CD14-positive monocyte (primary cell): ENCODE measurements around the gene DACT2. TPM values are rescaled to one million over a fixed set of nuclear protein-coding genes. Genes with fewer than 3 reads are reported as not detected.

ENCODE experiments used
- DNase-seq, 3 donors: peaks; one replicate each; pipeline ENCODE4 v3.0.0-alpha.2; 2011 to 2022
- H2AFZ ChIP-seq: 2 replicates; pipeline ENCODE4 v1.6.0; 2012; ENCODE audit warnings: mild to moderate bottlenecking, low read depth, low read length, inconsistent platforms; ENCODE audit not compliant: insufficient read depth, poor library complexity, severe bottlenecking
- H3K27ac ChIP-seq, 2 donors: 1 replicate in 1 of 2; 2 replicates in 1 of 2; pipeline ENCODE4 v1.5.1; 2012 to 2013; ENCODE audit warnings: low read length in 2 of 2, control low read depth in 1 of 2, inconsistent platforms in 1 of 2, low read depth in 1 of 2, mild to moderate bottlenecking in 1 of 2
- H3K27me3 ChIP-seq, 2 donors: one replicate each; pipeline versions ENCODE4 v1.6.0 to v1.6.1; 2011 to 2013; ENCODE audit warnings: low read length in 2 of 2; ENCODE audit not compliant: control insufficient read depth in 2 of 2, insufficient read depth in 2 of 2
- H3K36me3 ChIP-seq, 2 donors: replicated peaks in 1 of 2; 1 replicate in 1 of 2; 2 replicates in 1 of 2; pipeline versions ENCODE4 v1.5.1 to v1.6.1; 2012 to 2013; ENCODE audit warnings: low read length in 2 of 2, control low read depth in 1 of 2, inconsistent platforms in 1 of 2, mild to moderate bottlenecking in 1 of 2; ENCODE audit not compliant: insufficient read depth in 2 of 2, control insufficient read depth in 1 of 2
- H3K4me1 ChIP-seq, 2 donors: 1 replicate in 1 of 2; 2 replicates in 1 of 2; pipeline versions ENCODE4 v1.5.1 to v1.6.1; 2012 to 2013; ENCODE audit warnings: low read length in 2 of 2, control low read depth in 1 of 2, inconsistent platforms in 1 of 2, mild to moderate bottlenecking in 1 of 2, moderate library complexity in 1 of 2; ENCODE audit not compliant: insufficient read depth in 2 of 2, control insufficient read depth in 1 of 2
- H3K4me2 ChIP-seq: replicated peaks from 2 replicates; pipeline ENCODE3; 2012; ENCODE audit warnings: low read length, moderate library complexity, mild to moderate bottlenecking; ENCODE audit not compliant: poor library complexity, severe bottlenecking; ENCODE audit errors: extremely low read depth
- H3K4me3 ChIP-seq, 3 experiments: fragments of 200-600 bp in 1 of 3; sonication (generic) in 1 of 3; replicated peaks in 1 of 3; 1 replicate in 2 of 3; 2 replicates in 1 of 3; pipeline ENCODE4 v1.5.1; 2011 to 2013; ENCODE audit warnings: low read length in 3 of 3, mild to moderate bottlenecking in 3 of 3, control low read depth in 2 of 3, low read depth in 2 of 3, inconsistent platforms in 1 of 3, moderate library complexity in 1 of 3
- H3K79me2 ChIP-seq: 2 replicates; pipeline ENCODE4 v1.6.0; 2012; ENCODE audit warnings: mild to moderate bottlenecking, control low read depth, inconsistent platforms, low read length, moderate library complexity; ENCODE audit not compliant: insufficient read depth
- H3K9ac ChIP-seq: 2 replicates; pipeline ENCODE4 v1.6.0; 2017; ENCODE audit warnings: low read length, mild to moderate bottlenecking; ENCODE audit not compliant: insufficient read depth, poor library complexity, severe bottlenecking
- H3K9me3 ChIP-seq, 2 donors: replicated peaks in 1 of 2; 1 replicate in 1 of 2; 2 replicates in 1 of 2; pipeline versions ENCODE4 v1.5.1 to v1.6.1; 2012 to 2013; ENCODE audit warnings: low read length in 2 of 2, control low read depth in 1 of 2; ENCODE audit not compliant: control insufficient read depth in 1 of 2, insufficient read depth in 1 of 2
- H4K20me1 ChIP-seq: 2 replicates; pipeline ENCODE4 v1.6.0; 2012; ENCODE audit warnings: mild to moderate bottlenecking, low read length, control low read depth, moderate library complexity; ENCODE audit not compliant: insufficient read depth
- H3K27ac Mint-ChIP-seq, 7 donors: one replicate each; pipeline ENCODE4 v1.8.0; 2020; ENCODE audit warnings: mild to moderate bottlenecking in 7 of 7, mixed read lengths in 7 of 7, moderate library complexity in 6 of 7, inconsistent platforms in 2 of 7
- H3K27me3 Mint-ChIP-seq, 3 donors: one replicate each; pipeline ENCODE4 v1.8.0; 2021 to 2022; ENCODE audit warnings: low read depth in 3 of 3, mild to moderate bottlenecking in 3 of 3, mixed read lengths in 3 of 3, moderate library complexity in 3 of 3, inconsistent platforms in 1 of 3
- H3K36me3 Mint-ChIP-seq, 2 donors: one replicate each; pipeline ENCODE4 v1.8.0; 2020; ENCODE audit warnings: mixed read lengths in 2 of 2, inconsistent platforms in 1 of 2, mild to moderate bottlenecking in 1 of 2
- H3K4me1 Mint-ChIP-seq: one replicate; pipeline ENCODE4 v1.8.0; 2020; ENCODE audit warnings: mild to moderate bottlenecking, mixed read lengths
- H3K4me3 Mint-ChIP-seq, 2 donors: one replicate each; pipeline ENCODE4 v1.8.0; 2020; ENCODE audit warnings: mild to moderate bottlenecking in 2 of 2, mixed read lengths in 2 of 2, moderate library complexity in 1 of 2
- H3K9me3 Mint-ChIP-seq, 7 donors: one replicate each; pipeline ENCODE4 v1.8.0; 2020 to 2022; ENCODE audit warnings: mixed read lengths in 7 of 7, mild to moderate bottlenecking in 6 of 7, moderate library complexity in 6 of 7, inconsistent platforms in 2 of 7
- CTCF ChIP-seq: fragments of 200-600 bp; IDR thresholded peaks from one replicate; pipeline ENCODE4 v1.8.0; 2022; ENCODE audit warnings: antibody characterized with exemption, mild to moderate bottlenecking
- WGBS: methylation state at CpG from one replicate; pipeline ENCODE4 v1.1.5; 2013; ENCODE audit warnings: missing lambda C conversion rate; ENCODE audit not compliant: insufficient coverage; 5-methylcytosine and 5-hydroxymethylcytosine counted together
- intact Hi-C, 2 donors: fragments of 100-400 bp; cut with micrococcal nuclease; formaldehyde crosslinking; loops; one replicate each; pipeline versions ENCODE4 v1.15.0 to v1.15.1; 2023
- polyA plus RNA-seq, 3 donors: library from polyadenylated mRNA; depleted of rRNA in 1 of 3; unstranded in 2 of 3; stranded (reverse) in 1 of 3; fragments of 300-500 nt in 2 of 3; fragments of >200 nt in 1 of 3; fragmentation: Illumina TruSeq in 2 of 3; gene quantifications; 1 replicate in 2 of 3; 2 replicates in 1 of 3; pipeline ENCODE4 v1.2.3, GENCODE V29; 2012 to 2021

Gene DACT2
- polyA plus RNA-seq, 3 donors, result not detected

DNA sequence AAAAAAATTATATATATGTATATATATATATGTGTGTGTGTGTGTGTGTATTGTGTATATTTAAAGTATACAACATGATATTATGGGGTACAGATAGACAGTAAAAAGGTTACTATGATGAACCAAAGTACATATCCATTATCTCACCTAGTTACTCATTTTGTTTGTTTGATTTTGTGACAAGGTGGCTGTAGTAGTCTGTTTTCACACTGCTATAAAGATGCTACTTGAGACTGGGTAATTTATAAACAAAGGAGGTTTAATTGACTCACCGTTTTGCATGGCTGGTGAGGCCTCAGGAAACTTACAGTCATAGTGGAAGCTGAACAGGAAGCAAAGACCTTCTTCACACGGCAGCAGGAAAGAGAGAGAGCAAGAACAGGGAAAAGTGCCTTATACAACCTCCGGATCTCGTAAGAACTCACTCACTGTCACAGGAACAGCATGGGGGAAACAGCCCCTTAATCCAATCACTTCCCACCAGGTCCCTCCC is 30.2 kb upstream of the DACT2 start:
- no peak overlapping the region for H3K4me2 ChIP-seq
- H3K9me3 ChIP-seq, result no peaks in the 10 kb centered on the region
- H3K79me2 ChIP-seq, result no peaks in the 10 kb centered on the region
- no peak overlapping the region for H3K4me3 ChIP-seq
- no peaks in the 10 kb centered on the region for H3K36me3 ChIP-seq
- Mint-ChIP-seq H3K36me3 (no peaks in the 10 kb centered on the region), H3K4me3 (no peak overlapping the region), H3K27ac (no peak overlapping the region), H3K9me3 (peaks cover 0 to 4% (median 0%) of the 10 kb centered on the region in 7 donors), H3K27me3 (peaks cover 17 to 18% (median 18%) of the 10 kb centered on the region in 3 donors), H3K4me1 (no peaks in the 10 kb centered on the region)
- H4K20me1 ChIP-seq, result no peaks in the 10 kb centered on the region
- 67% methylated on average over 1 of the region's 4 CpGs for WGBS
- TF ChIP-seq CTCF, result no peak
- H3K27ac ChIP-seq, result no peak overlapping the region
- intact Hi-C loops, result no loop called here
- DNase-seq, result no peak
- H3K9ac ChIP-seq, result no peak overlapping the region
- no peak overlapping the region for H2AFZ ChIP-seq
- peaks cover 0 to 13% of the 10 kb centered on the region in 2 donors for H3K27me3 ChIP-seq
- H3K4me1 ChIP-seq, result no peaks in the 10 kb centered on the region

DNA sequence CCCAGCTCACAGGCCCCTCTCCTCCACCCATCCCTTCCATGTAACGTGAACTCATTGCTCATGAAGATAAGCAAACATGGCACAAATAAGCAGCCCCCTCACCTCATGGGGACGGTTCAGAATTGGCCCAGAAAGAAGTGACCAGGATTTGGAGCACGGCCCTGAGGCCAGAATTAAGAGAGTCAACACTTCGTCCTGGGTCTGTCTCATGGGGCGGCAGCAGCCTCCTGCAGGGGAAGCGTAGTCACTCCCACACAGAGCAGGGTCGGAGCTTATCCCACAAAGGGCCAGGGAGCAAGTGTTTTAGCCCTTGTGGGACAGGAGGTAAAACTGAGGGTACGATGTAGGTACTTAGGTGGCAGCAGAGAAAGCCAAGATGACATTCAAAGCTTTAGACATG is 28.6 kb upstream of the DACT2 start:
- Histone ChIP-seq H3K4me3 (no peak overlapping the region), H2AFZ (no peak overlapping the region), H3K9me3 (no peaks in the 10 kb centered on the region), H3K4me1 (no peaks in the 10 kb centered on the region), H3K27me3 (peaks cover 0 to 13% of the 10 kb centered on the region in 2 donors), H3K9ac (no peak overlapping the region), H3K36me3 (no peaks in the 10 kb centered on the region), H3K4me2 (no peak overlapping the region), H3K27ac (no peak overlapping the region), H4K20me1 (no peaks in the 10 kb centered on the region), H3K79me2 (no peaks in the 10 kb centered on the region)
- TF ChIP-seq CTCF, result no peak
- Mint-ChIP-seq H3K4me3 (no peak overlapping the region), H3K36me3 (no peaks in the 10 kb centered on the region), H3K9me3 (peaks cover 0 to 7% (median 1%) of the 10 kb centered on the region in 7 donors), H3K27ac (peak overlapping the region in 1 of 7 donors; percentile 63), H3K4me1 (no peaks in the 10 kb centered on the region), H3K27me3 (peaks cover 17 to 18% (median 18%) of the 10 kb centered on the region in 3 donors)
- intact Hi-C loops, result no loop called here
- WGBS, result 87% methylated on average over 8 of the region's 8 CpGs
- DNase-seq, result no peak
